Measurements from ENCODE around the gene GPRC5B. TPM values are rescaled to one million over a fixed set of nuclear protein-coding genes. Genes with fewer than 3 reads are reported as not detected.

Gene GPRC5B, protein sequence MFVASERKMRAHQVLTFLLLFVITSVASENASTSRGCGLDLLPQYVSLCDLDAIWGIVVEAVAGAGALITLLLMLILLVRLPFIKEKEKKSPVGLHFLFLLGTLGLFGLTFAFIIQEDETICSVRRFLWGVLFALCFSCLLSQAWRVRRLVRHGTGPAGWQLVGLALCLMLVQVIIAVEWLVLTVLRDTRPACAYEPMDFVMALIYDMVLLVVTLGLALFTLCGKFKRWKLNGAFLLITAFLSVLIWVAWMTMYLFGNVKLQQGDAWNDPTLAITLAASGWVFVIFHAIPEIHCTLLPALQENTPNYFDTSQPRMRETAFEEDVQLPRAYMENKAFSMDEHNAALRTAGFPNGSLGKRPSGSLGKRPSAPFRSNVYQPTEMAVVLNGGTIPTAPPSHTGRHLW
- 26.3 to 33.2 TPM (median 28.3 TPM) in 5 replicates for total RNA-seq (2022; extraction: Qiagen RNA extraction)

DNA sequence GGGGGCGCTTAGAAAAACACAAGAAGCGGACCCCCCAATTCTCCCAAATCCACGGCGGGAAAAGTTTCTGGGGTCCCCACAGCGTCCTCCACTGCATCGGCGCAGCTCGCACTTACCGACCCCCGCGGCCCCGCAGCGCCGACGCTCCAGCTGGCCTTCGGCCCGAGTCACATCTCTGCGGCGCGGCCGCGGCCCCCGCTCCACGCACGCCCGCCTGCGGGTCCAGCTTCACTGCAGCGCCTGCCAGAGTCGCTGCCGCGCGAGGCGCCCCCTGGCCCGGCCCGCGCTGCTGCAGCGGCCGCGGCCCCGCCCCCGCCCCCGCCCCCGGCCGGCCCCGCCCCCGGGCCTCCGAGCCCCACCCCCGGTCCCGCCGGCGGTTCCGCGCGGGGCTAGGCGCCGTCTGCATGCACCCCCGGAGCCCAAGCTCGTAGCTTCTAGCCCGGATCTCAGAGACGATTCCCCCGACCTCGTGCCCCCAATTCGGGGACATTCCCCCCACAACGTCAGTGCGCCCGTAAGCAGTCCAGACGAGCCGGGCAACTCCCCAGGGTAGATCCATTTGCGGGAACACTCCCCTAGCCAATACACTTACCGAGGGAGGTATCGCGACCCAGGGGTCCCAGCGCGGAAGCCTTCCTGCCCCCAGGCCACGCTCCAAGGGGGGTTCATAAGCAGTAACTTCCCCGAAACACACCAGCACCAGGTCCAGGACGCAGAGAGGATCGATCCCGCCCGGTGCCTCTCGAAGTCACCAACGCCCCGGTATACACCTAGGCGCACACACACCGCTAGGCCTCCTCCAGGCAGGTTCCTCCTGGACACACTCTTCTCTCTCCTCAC lies at the start of gene GPRC5B:
Gene GPRC5B (minus strand): TSS at position 238 of the 840 bp plus-strand sequence. CDS start 12,003 bp downstream, outside the sequence.

Other genes starting within 250 kb of the GPRC5B start
- gene KNOP1, start 166.6 kb downstream of the GPRC5B start, total RNA-seq (2022; extraction: Qiagen RNA extraction): 38.2 to 44.7 TPM (median 43.6 TPM) in 5 replicates
- 7.4 to 10.2 TPM (median 9.4 TPM) in 5 replicates for gene IQCK, start 166.6 kb downstream of the GPRC5B start, total RNA-seq (2022; extraction: Qiagen RNA extraction)
- gene GPR139, start 189.0 kb upstream of the GPRC5B start, total RNA-seq (2022; extraction: Qiagen RNA extraction): not detected in 5 replicates

Data from A549 treated with CORT108297 at 1 μM for 4 hours (cell line).